Measurements from ENCODE around the gene BRCC3.

Gene BRCC3

GRCh38 chrX:155052738-155053498, 18.4 kb upstream of the BRCC3 start:
- Mint-ChIP-seq H3K36me3 (peaks cover 10% of the 10 kb centered on the region), H3K27ac (peak overlapping the region; percentile 48), H3K9me3 (no peaks in the 10 kb centered on the region), H3K4me1 (no peaks in the 10 kb centered on the region), H3K27me3 (no peaks in the 10 kb centered on the region), H3K4me3 (no peak overlapping the region)
- no peak for ATAC-seq

GRCh38 chrX:155053656-155054055, 17.7 kb upstream of the BRCC3 start:
- Mint-ChIP-seq H3K9me3 (no peaks in the 10 kb centered on the region), H3K27me3 (no peaks in the 10 kb centered on the region), H3K4me3 (no peak overlapping the region), H3K27ac (peak overlapping the region; percentile 48), H3K4me1 (no peaks in the 10 kb centered on the region), H3K36me3 (peaks cover 10% of the 10 kb centered on the region)
- no peak for ATAC-seq

GRCh38 chrX:155054255-155054654, 17.1 kb upstream of the BRCC3 start:
- Mint-ChIP-seq H3K27ac (no peak overlapping the region), H3K27me3 (no peaks in the 10 kb centered on the region), H3K4me3 (no peak overlapping the region), H3K9me3 (no peaks in the 10 kb centered on the region), H3K4me1 (no peaks in the 10 kb centered on the region), H3K36me3 (peaks cover 10% of the 10 kb centered on the region)
- ATAC-seq, result no peak

- ATAC-seq, result no peak
- Mint-ChIP-seq H3K9me3 (no peaks in the 10 kb centered on the region), H3K36me3 (peaks cover 10% of the 10 kb centered on the region), H3K4me1 (no peaks in the 10 kb centered on the region), H3K4me3 (no peak overlapping the region), H3K27me3 (no peaks in the 10 kb centered on the region), H3K27ac (no peak overlapping the region)
Observed at GRCh38 chrX:155055494-155055893, 15.8 kb upstream of the BRCC3 start.

GRCh38 chrX:155056471-155056870, 14.8 kb upstream of the BRCC3 start:
- no peaks in the 10 kb centered on the region for H3K9me3 Mint-ChIP-seq
- H3K27ac Mint-ChIP-seq, result no peak overlapping the region
- no peak for ATAC-seq
- H3K36me3 Mint-ChIP-seq, result peaks cover 10% of the 10 kb centered on the region
- H3K4me1 Mint-ChIP-seq, result no peaks in the 10 kb centered on the region
- no peak overlapping the region for H3K4me3 Mint-ChIP-seq
- H3K27me3 Mint-ChIP-seq, result no peaks in the 10 kb centered on the region

GRCh38 chrX:155056877-155057792, 14.2 kb upstream of the BRCC3 start:
- Mint-ChIP-seq H3K4me1 (no peaks in the 10 kb centered on the region), H3K27me3 (no peaks in the 10 kb centered on the region), H3K36me3 (peaks cover 10% of the 10 kb centered on the region), H3K9me3 (no peaks in the 10 kb centered on the region), H3K4me3 (peak overlapping the region; percentile 51), H3K27ac (no peak overlapping the region)
- no peak for ATAC-seq

GRCh38 chrX:155061760-155062159, 9.5 kb upstream of the BRCC3 start:
- Mint-ChIP-seq H3K27ac (no peak overlapping the region), H3K4me1 (no peaks in the 10 kb centered on the region), H3K9me3 (no peaks in the 10 kb centered on the region), H3K36me3 (no peaks in the 10 kb centered on the region), H3K27me3 (no peaks in the 10 kb centered on the region), H3K4me3 (no peak overlapping the region)
- no peak for ATAC-seq

- no peaks in the 10 kb centered on the region for H3K36me3 Mint-ChIP-seq
- no peak for ATAC-seq
- H3K27me3 Mint-ChIP-seq, result no peaks in the 10 kb centered on the region
- H3K4me3 Mint-ChIP-seq, result no peak overlapping the region
- H3K4me1 Mint-ChIP-seq, result peaks cover 12% of the 10 kb centered on the region
- H3K27ac Mint-ChIP-seq, result no peak overlapping the region
- H3K9me3 Mint-ChIP-seq, result no peaks in the 10 kb centered on the region
Observed at GRCh38 chrX:155065035-155065734, 6.1 kb upstream of the BRCC3 start.

- H3K27ac Mint-ChIP-seq, result no peak overlapping the region
Observed at GRCh38 chrX:155068165-155068564, 3.1 kb upstream of the BRCC3 start.

GRCh38 chrX:155069414-155069813, 1.9 kb upstream of the BRCC3 start:
- peaks cover 32% of the 10 kb centered on the region for H3K4me1 Mint-ChIP-seq
- ATAC-seq, result no peak

More at GRCh38 chrX:155068165-155068564, 3.1 kb upstream of the BRCC3 start:
- peaks cover 19% of the 10 kb centered on the region for H3K4me1 Mint-ChIP-seq
- ATAC-seq, result no peak
- H3K4me3 Mint-ChIP-seq, result no peak overlapping the region
- H3K27me3 Mint-ChIP-seq, result no peaks in the 10 kb centered on the region
- no peaks in the 10 kb centered on the region for H3K9me3 Mint-ChIP-seq
- H3K36me3 Mint-ChIP-seq, result peaks cover 6% of the 10 kb centered on the region

GRCh38 chrX:155070038-155070437, 1.3 kb upstream of the BRCC3 start:
- Mint-ChIP-seq H3K4me1 (peaks cover 35% of the 10 kb centered on the region), H3K36me3 (peaks cover 21% of the 10 kb centered on the region), H3K4me3 (peak overlapping the region; percentile 85), H3K27me3 (no peaks in the 10 kb centered on the region), H3K27ac (peak overlapping the region; percentile 92), H3K9me3 (no peaks in the 10 kb centered on the region)
- no peak for ATAC-seq

More at GRCh38 chrX:155069414-155069813, 1.9 kb upstream of the BRCC3 start:
- Mint-ChIP-seq H3K36me3 (peaks cover 19% of the 10 kb centered on the region), H3K27me3 (no peaks in the 10 kb centered on the region), H3K4me3 (peak overlapping the region; percentile 85), H3K9me3 (no peaks in the 10 kb centered on the region), H3K27ac (peak overlapping the region; percentile 92)

- peaks cover 40% of the 10 kb centered on the region for H3K4me1 Mint-ChIP-seq
- ATAC-seq, result peak; percentile 28
- H3K36me3 Mint-ChIP-seq, result peaks cover 27% of the 10 kb centered on the region
- H3K27me3 Mint-ChIP-seq, result no peaks in the 10 kb centered on the region
- peak overlapping the region; percentile 85 for H3K4me3 Mint-ChIP-seq
- H3K9me3 Mint-ChIP-seq, result no peaks in the 10 kb centered on the region
- peak overlapping the region; percentile 92 for H3K27ac Mint-ChIP-seq
Observed at GRCh38 chrX:155070663-155070974, 689 bp upstream of the BRCC3 start.

GRCh38 chrX:155071694-155072280, 479 bp downstream of the BRCC3 start:
- peak; percentile 3 for ATAC-seq
- H3K4me1 Mint-ChIP-seq, result peaks cover 40% of the 10 kb centered on the region
- peak overlapping the region; percentile 95 for H3K4me3 Mint-ChIP-seq
- peak overlapping the region; percentile 92 for H3K27ac Mint-ChIP-seq
- H3K9me3 Mint-ChIP-seq, result no peaks in the 10 kb centered on the region
- no peaks in the 10 kb centered on the region for H3K27me3 Mint-ChIP-seq
- H3K36me3 Mint-ChIP-seq, result peaks cover 29% of the 10 kb centered on the region

GRCh38 chrX:155086202-155086840, 15.0 kb downstream of the BRCC3 start:
- no peak for ATAC-seq
- H3K4me3 Mint-ChIP-seq, result no peak overlapping the region
- H3K36me3 Mint-ChIP-seq, result peaks cover 30% of the 10 kb centered on the region
- peaks cover 6% of the 10 kb centered on the region for H3K4me1 Mint-ChIP-seq
- H3K27ac Mint-ChIP-seq, result no peak overlapping the region
- H3K27me3 Mint-ChIP-seq, result no peaks in the 10 kb centered on the region
- no peaks in the 10 kb centered on the region for H3K9me3 Mint-ChIP-seq
